H9 (cell line): ENCODE measurements around the gene ARAP2. TPM values are rescaled to one million over a fixed set of nuclear protein-coding genes. Genes with fewer than 3 reads are reported as not detected.

Source experiments
- DNase-seq: peaks from one replicate; pipeline ENCODE4 v3.0.0-alpha.2; 2017
- H2AFZ ChIP-seq: one replicate; pipeline ENCODE4 v1.6.1; 2013; ENCODE audit warnings: mild to moderate bottlenecking, low read length, control low read depth, moderate library complexity
- H2AK5ac ChIP-seq: 2 replicates; pipeline ENCODE4 v1.6.1; 2013; ENCODE audit warnings: low read length, control low read depth, mixed read lengths; ENCODE audit not compliant: insufficient read length
- H2BK120ac ChIP-seq: one replicate; pipeline ENCODE4 v1.6.1; 2013; ENCODE audit warnings: low read depth, mild to moderate bottlenecking, low read length, control low read depth, inconsistent platforms; ENCODE audit not compliant: poor library complexity, severe bottlenecking
- H2BK12ac ChIP-seq: 2 replicates; pipeline ENCODE4 v1.6.1; 2013; ENCODE audit warnings: low read length, control low read depth, mixed read lengths, low read depth; ENCODE audit not compliant: insufficient read length
- H2BK15ac ChIP-seq: 2 replicates; pipeline ENCODE4 v1.6.1; 2013; ENCODE audit warnings: low read depth, low read length, control low read depth
- H2BK20ac ChIP-seq: one replicate; pipeline ENCODE4 v1.6.1; 2013; ENCODE audit warnings: low read depth, mild to moderate bottlenecking, low read length, control low read depth, inconsistent platforms; ENCODE audit not compliant: poor library complexity, severe bottlenecking
- H2BK5ac ChIP-seq: 2 replicates; pipeline ENCODE4 v1.6.1; 2013; ENCODE audit warnings: low read length, control low read depth, mixed read lengths; ENCODE audit not compliant: insufficient read length
- H3K14ac ChIP-seq: 2 replicates; pipeline ENCODE4 v1.6.1; 2013; ENCODE audit warnings: low read length, control low read depth; ENCODE audit not compliant: insufficient read depth
- H3K18ac ChIP-seq: 2 replicates; pipeline ENCODE4 v1.6.1; 2013; ENCODE audit warnings: low read depth, mild to moderate bottlenecking, mixed read lengths, low read length, control low read depth; ENCODE audit not compliant: insufficient read length
- H3K23ac ChIP-seq: 2 replicates; pipeline ENCODE4 v1.6.1; 2013; ENCODE audit warnings: low read length, control low read depth, mixed read lengths, low read depth; ENCODE audit not compliant: insufficient read length
- H3K23me2 ChIP-seq: 2 replicates; pipeline ENCODE4 v1.6.1; 2013; ENCODE audit warnings: low read depth, mild to moderate bottlenecking, mixed read lengths, low read length, control low read depth; ENCODE audit not compliant: insufficient read length, poor library complexity, severe bottlenecking
- H3K27ac ChIP-seq: 2 replicates; pipeline ENCODE4 v1.5.1; 2013; ENCODE audit warnings: low read length, control low read depth, mixed read lengths, low read depth; ENCODE audit not compliant: insufficient read length
- H3K27me3 ChIP-seq: 2 replicates; pipeline ENCODE4 v1.6.1; 2013; ENCODE audit warnings: low read length, control low read depth, inconsistent platforms; ENCODE audit not compliant: insufficient read depth
- H3K4ac ChIP-seq: 2 replicates; pipeline ENCODE4 v1.6.1; 2013; ENCODE audit warnings: low read depth, mild to moderate bottlenecking, control low read depth, inconsistent platforms, low read length, moderate library complexity
- H3K4me1 ChIP-seq: 2 replicates; pipeline ENCODE4 v1.6.1; 2013; ENCODE audit warnings: low read length, control low read depth, inconsistent platforms; ENCODE audit not compliant: insufficient read depth
- H3K4me2 ChIP-seq: 2 replicates; pipeline ENCODE4 v1.6.1; 2013; ENCODE audit warnings: low read length, control low read depth, mixed read lengths; ENCODE audit not compliant: insufficient read length, insufficient read depth
- H3K56ac ChIP-seq: 2 replicates; pipeline ENCODE4 v1.6.1; 2013; ENCODE audit warnings: low read depth, mild to moderate bottlenecking, mixed read lengths, low read length, control low read depth; ENCODE audit not compliant: insufficient read length
- H3K79me1 ChIP-seq: 2 replicates; pipeline ENCODE4 v1.6.1; 2013; ENCODE audit warnings: low read depth, mild to moderate bottlenecking, moderate library complexity, low read length, control low read depth, inconsistent platforms; ENCODE audit not compliant: insufficient read depth, poor library complexity, severe bottlenecking
- H3K79me2 ChIP-seq: 2 replicates; pipeline ENCODE4 v1.6.1; 2013; ENCODE audit warnings: low read length, control low read depth, inconsistent platforms; ENCODE audit not compliant: insufficient read depth
- H3K9ac ChIP-seq: 2 replicates; pipeline ENCODE4 v1.6.1; 2013; ENCODE audit warnings: low read length, control low read depth, mixed read lengths; ENCODE audit not compliant: insufficient read length; ENCODE audit errors: extremely low read depth
- H3K9me3 ChIP-seq: one replicate; pipeline ENCODE4 v1.6.1; 2013; ENCODE audit warnings: low read depth, low read length, inconsistent platforms; ENCODE audit not compliant: control insufficient read depth
- H3T11ph ChIP-seq: one replicate; pipeline ENCODE4 v1.6.1; 2013; ENCODE audit warnings: mild to moderate bottlenecking, low read length, control low read depth, inconsistent platforms
- H4K20me1 ChIP-seq: one replicate; pipeline ENCODE4 v1.6.1; 2013; ENCODE audit not compliant: control insufficient read depth, insufficient read length, insufficient read depth
- H4K5ac ChIP-seq: 2 replicates; pipeline ENCODE4 v1.6.1; 2013; ENCODE audit warnings: low read depth, mild to moderate bottlenecking, mixed read lengths, low read length, control low read depth; ENCODE audit not compliant: insufficient read length
- H4K8ac ChIP-seq: replicated peaks from 2 replicates; pipeline ENCODE4 v1.6.1; 2013; ENCODE audit warnings: low read length, control low read depth, mixed read lengths, low read depth; ENCODE audit not compliant: insufficient read length
- H4K91ac ChIP-seq: 2 replicates; pipeline ENCODE4 v1.6.1; 2013; ENCODE audit warnings: low read depth, mild to moderate bottlenecking, moderate library complexity, mixed read lengths, low read length, control low read depth; ENCODE audit not compliant: insufficient read length
- H3K27ac Mint-ChIP-seq, 3 experiments: 2 replicates in 2 of 3; 3 replicates in 1 of 3; pipeline ENCODE4 v1.8.0; 2020 to 2021; ENCODE audit warnings: mixed read lengths in 3 of 3, mild to moderate bottlenecking in 1 of 3, moderate library complexity in 1 of 3
- H3K27me3 Mint-ChIP-seq: 2 replicates; pipeline ENCODE4 v1.8.0; 2021; ENCODE audit warnings: low read depth, mild to moderate bottlenecking, moderate library complexity, mixed read lengths
- H3K36me3 Mint-ChIP-seq, 3 experiments: 2 replicates in 2 of 3; 3 replicates in 1 of 3; pipeline ENCODE4 v1.8.0; 2020 to 2021; ENCODE audit warnings: low read depth in 3 of 3, mixed read lengths in 3 of 3; ENCODE audit not compliant: insufficient read depth in 1 of 3
- H3K4me1 Mint-ChIP-seq, 2 experiments: 2 replicates each; pipeline ENCODE4 v1.8.0; 2020; ENCODE audit warnings: mixed read lengths in 2 of 2
- H3K4me3 Mint-ChIP-seq, 2 experiments: 2 replicates in 1 of 2; 3 replicates in 1 of 2; pipeline ENCODE4 v1.8.0; 2020 to 2021; ENCODE audit warnings: mild to moderate bottlenecking in 2 of 2, mixed read lengths in 2 of 2, moderate library complexity in 1 of 2
- H3K9me3 Mint-ChIP-seq, 2 experiments: 2 replicates in 1 of 2; 3 replicates in 1 of 2; pipeline ENCODE4 v1.8.0; 2020; ENCODE audit warnings: mild to moderate bottlenecking in 2 of 2, mixed read lengths in 2 of 2, moderate library complexity in 1 of 2
- CTCF ChIP-seq: fragments of 200-600 bp; sonication (generic); conservative IDR thresholded peaks from 3 replicates; pipeline ENCODE4 v1.8.0; 2021; ENCODE audit warnings: antibody characterized with exemption, mild to moderate bottlenecking
- WGBS: extraction: QIAGEN DNeasy Blood & Tissue Kit; methylation state at CpG from one replicate; pipeline ENCODE4 v1.1.7; 2013; ENCODE audit warnings: missing lambda C conversion rate, low lambda C conversion rate, mixed read lengths; ENCODE audit not compliant: insufficient read length; ENCODE audit errors: extremely low coverage; 5-methylcytosine and 5-hydroxymethylcytosine counted together
- total RNA-seq: library from RNA; stranded (reverse); gene quantifications from 2 replicates; pipeline ENCODE4 v1.2.1, GENCODE V29; 2021

The ARAP2 gene
- total RNA-seq, 1 experiment from 2014 or later, result 6.3 TPM

- DNase-seq, result no peak
- no CpG with 5 or more reads among the region's 7 CpGs for WGBS
- Histone ChIP-seq H3K4me1 (no peaks in the 10 kb centered on the region), H3K79me2 (no peaks in the 10 kb centered on the region), H2BK5ac (no peak overlapping the region), H3K14ac (no peak overlapping the region), H3K56ac (no peak overlapping the region), H3K27ac (no peak overlapping the region), H2BK15ac (no peak overlapping the region), H2BK20ac (no peak overlapping the region), H4K5ac (no peak overlapping the region), H3K9me3 (no peaks in the 10 kb centered on the region), H3K23ac (no peak overlapping the region), H2AFZ (no peak overlapping the region), H3K9ac (no peak overlapping the region), H3K23me2 (no peaks in the 10 kb centered on the region), H3K4ac (no peak overlapping the region), H2BK120ac (no peak overlapping the region), H4K8ac (no peak overlapping the region), H3K79me1 (no peaks in the 10 kb centered on the region), H2AK5ac (no peak overlapping the region), H2BK12ac (no peak overlapping the region), H3T11ph (no peak overlapping the region), H3K27me3 (no peaks in the 10 kb centered on the region), H3K18ac (no peak overlapping the region), H4K20me1 (no peaks in the 10 kb centered on the region), H4K91ac (no peak overlapping the region), H3K4me2 (no peak overlapping the region)
- Mint-ChIP-seq H3K4me1 (peaks cover 10 to 13% of the 10 kb centered on the region in 2 experiments), H3K9me3 (no peaks in the 10 kb centered on the region), H3K4me3 (peak overlapping the region in 1 of 2 experiments; percentile 78; a peak in 1 of 5 replicates), H3K27me3 (peaks cover 37% of the 10 kb centered on the region), H3K36me3 (no peaks in the 10 kb centered on the region; a peak in 1 of 7 replicates), H3K27ac (no peak overlapping the region)
- TF ChIP-seq CTCF, result no peak
Observed at GRCh38 chr4:36242629-36243354, 1.5 kb downstream of the ARAP2 start.
